Measurements from ENCODE around the gene ANKS1B. TPM values are rescaled to one million over a fixed set of nuclear protein-coding genes. Genes with fewer than 3 reads are reported as not detected.

The ANKS1B gene
- total RNA-seq, 1 donor: 47.0 TPM

DNA sequence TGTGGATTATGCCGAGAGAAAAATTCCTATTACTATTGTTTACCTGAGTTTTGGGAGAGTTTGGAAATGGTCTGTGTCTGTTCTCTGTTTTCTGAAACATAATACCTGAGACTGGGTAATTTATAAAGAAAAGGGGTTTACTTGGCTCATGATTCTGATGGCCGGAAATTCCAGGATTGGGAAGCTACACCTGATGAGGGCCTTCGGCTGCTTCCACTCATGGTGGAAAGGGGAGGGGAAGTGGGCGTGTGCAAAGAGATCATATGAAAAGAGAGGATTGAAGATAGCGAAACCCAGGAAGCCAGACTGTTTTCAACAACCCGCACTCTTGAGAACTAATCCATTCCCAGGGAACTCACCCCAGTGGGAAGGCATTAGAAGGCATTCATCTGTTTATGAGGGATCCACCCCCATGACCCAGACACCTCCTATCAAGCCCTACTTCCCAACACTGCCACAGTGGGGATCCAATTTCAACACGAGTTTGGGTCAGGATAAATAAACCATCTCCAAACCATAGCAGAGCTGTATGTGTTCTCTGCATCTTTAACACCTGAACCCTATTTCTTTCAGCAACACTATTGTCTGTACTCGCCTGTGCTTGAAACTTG lies 1288.6 kb downstream of the ANKS1B start:
- no peak overlapping the region for H3K4me3 ChIP-seq (ENCODE audit: low read depth, low read length)
- TF ChIP-seq, protein P1, sequence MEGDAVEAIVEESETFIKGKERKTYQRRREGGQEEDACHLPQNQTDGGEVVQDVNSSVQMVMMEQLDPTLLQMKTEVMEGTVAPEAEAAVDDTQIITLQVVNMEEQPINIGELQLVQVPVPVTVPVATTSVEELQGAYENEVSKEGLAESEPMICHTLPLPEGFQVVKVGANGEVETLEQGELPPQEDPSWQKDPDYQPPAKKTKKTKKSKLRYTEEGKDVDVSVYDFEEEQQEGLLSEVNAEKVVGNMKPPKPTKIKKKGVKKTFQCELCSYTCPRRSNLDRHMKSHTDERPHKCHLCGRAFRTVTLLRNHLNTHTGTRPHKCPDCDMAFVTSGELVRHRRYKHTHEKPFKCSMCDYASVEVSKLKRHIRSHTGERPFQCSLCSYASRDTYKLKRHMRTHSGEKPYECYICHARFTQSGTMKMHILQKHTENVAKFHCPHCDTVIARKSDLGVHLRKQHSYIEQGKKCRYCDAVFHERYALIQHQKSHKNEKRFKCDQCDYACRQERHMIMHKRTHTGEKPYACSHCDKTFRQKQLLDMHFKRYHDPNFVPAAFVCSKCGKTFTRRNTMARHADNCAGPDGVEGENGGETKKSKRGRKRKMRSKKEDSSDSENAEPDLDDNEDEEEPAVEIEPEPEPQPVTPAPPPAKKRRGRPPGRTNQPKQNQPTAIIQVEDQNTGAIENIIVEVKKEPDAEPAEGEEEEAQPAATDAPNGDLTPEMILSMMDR (IDR thresholded peaks at IDR 0.05; ENCODE audit: insufficient read depth, low read length): no peak
- DNase-seq (ENCODE audit: low read depth): no peak

DNA sequence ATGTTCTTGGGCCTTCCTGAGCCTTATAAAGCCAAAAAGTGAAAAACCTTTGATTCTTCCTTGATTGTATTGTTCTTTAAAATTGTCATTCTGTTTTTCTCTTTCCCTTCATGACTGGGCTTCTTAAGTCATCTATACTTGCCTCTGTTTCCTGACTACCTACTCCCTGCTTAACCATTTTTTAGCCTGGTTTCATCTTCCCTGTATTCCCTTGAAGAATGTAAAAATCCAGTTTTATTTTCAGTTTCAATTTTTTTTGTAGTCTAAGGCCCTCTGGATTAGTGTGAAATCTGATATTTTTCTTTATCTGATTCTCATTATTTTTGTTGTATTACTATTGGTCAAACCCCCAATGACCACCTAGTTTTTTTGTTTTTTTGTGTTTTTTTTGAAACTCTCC lies 1293.4 kb downstream of the ANKS1B start:
- DNase-seq (ENCODE audit: low read depth): no peak
- H3K4me3 ChIP-seq (ENCODE audit: low read depth, low read length): no peak overlapping the region
- TF ChIP-seq, protein P1 (IDR thresholded peaks at IDR 0.05; ENCODE audit: insufficient read depth, low read length): no peak

DNA sequence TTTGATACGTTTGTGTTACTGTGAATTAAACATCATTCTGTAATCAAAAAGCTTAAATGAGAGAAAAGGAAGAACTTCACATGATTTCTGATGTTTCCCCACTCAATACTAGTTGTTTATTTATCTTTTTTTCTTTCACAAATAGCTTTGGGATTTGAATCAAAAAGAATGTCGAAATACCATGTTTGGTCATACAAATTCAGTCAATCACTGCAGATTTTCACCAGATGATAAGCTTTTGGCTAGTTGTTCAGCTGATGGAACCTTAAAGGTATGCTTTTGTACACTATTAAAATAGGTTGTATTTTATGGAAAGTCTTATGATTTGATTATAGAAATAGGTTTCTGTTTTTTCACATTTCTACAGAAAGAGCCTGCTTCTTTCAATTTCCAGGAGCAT lies 1298.1 kb downstream of the ANKS1B start:
- TF ChIP-seq, protein P1 (IDR thresholded peaks at IDR 0.05; ENCODE audit: insufficient read depth, low read length): no peak
- no peak for DNase-seq (ENCODE audit: low read depth)

More for the DNA sequence above, 1298.1 kb downstream of the ANKS1B start:
- no peak overlapping the region for H3K4me3 ChIP-seq (ENCODE audit: low read depth, low read length)

Small RNA genes lying within 50 kb of the gene (small RNA-seq; reads per million reads assigned to genes)
- gene RNA5SP366: 1.1 reads per million, percentile 38 among the genes with 10 or more reads in this experiment

Other genes with a start within 250 kb of the ANKS1B start
- 54.7 and 72.9 TPM in 2 replicates for gene BLTP3B, start 157.9 kb upstream of the ANKS1B start, total RNA-seq (ENCODE audit: low replicate concordance)
- gene ACTR6, start 215.9 kb upstream of the ANKS1B start, total RNA-seq (ENCODE audit: low replicate concordance): 9.2 and 30.0 TPM in 2 replicates

Data from fibroblast of the aortic adventitia (primary cell).